GM18508 (cell line): ENCODE results near the gene HYAL2.
A peak's percentile ranks its signal among the peaks of the same experiment; 100 is the strongest.
"Not testable (repeated sequence)": the region's sequence is repeated elsewhere in the genome, so short reads cannot be mapped to it uniquely, and the experiment has no call there.

Experiments
- ATAC-seq: cut with Tn5 transposase; IDR thresholded peaks from one replicate; pipeline ENCODE4 v1.9.1; 2021; ENCODE audit warnings: moderate number of reproducible peaks; ENCODE audit not compliant: insufficient read depth, unreplicated experiment

HYAL2 gene

DNA sequence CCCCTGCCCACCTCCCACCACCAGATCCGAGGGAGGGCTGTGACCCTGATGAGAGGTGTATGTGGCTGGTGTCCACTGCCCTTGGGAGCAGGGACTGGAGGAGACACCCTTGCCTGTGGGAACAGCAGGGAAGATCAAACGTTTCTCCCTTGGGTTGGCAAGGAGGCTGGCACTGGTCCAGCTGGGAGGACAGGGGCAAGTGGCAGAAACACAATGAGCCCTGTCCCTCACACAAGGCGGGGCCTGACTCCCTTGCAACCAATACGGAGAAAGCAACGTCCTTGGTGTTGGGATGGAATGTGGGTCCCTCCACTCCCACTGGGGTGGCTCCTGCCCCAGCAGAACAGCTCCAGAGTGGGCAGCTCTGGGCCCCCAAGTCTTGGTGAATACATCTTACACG, 5.2 kb downstream of the HYAL2 start:
- no peak for ATAC-seq

DNA sequence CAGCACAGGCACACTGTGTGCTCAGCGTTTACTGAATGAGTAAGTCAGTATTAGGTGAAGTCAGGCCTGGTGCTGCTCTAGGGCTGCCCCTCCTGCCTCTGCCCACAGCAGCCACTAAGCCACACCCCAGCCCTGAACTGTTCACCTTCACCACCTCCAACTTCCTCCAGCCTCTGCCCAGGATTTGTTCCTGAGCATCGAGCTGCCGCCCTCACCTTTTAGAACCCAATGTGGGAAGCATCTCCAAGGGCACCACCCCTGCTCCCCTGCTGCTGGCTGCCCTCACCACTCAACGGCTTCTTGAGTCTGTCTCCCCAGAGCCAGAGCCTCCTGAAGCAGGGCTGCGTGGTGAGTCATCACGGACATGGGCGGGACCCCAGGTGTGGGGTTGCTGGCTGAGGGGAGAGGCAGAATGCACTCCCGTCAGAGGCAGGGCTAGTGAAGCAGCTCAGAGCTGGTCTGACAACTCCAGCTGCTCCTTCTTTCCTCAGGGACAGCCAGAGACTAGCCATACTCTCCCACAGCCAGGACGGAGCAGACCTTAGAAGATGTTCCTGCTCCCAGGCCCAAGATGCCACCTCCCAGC, 5.8 kb downstream of the HYAL2 start:
- no peak for ATAC-seq

DNA sequence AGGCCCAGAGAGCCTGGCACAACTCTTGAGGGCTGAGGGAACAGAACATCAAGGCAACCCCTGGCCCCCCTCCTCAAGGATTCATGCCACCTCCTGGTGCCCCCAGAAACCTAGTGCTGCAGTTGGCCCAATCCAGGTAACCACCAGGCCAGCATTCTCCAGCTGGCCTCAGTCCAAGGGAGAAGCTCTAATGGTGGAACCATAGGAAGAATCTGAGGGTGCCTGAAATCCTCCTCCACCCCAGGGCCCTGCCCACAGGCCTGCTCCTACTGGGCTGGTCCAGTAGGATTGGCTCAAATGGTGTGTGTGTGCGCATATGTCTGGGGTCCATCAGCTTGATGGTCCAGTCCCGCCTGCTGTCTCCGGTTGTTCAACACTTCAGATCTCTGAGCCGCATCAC, 7.7 kb downstream of the HYAL2 start:
- ATAC-seq, result no peak

DNA sequence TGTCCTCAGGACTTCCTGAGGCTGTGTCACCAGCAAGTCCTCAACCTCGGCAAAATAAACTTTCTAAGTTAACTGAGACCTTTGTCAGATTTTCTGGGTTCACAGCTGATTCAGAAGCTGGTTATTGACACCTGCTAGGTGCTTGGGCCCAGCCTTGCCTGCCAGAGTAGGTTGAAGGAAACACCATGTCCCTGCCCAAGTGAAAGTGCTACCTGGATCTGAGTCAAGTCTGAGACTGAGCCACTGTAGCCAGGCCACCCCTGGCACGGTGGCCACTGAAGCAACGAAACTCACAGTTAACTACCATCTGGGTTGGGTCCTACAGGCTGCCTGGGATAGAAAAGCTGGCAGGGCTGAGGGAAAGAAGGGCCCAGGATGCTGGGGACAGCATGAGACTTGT, 8.2 kb downstream of the HYAL2 start:
- ATAC-seq, result no peak

DNA sequence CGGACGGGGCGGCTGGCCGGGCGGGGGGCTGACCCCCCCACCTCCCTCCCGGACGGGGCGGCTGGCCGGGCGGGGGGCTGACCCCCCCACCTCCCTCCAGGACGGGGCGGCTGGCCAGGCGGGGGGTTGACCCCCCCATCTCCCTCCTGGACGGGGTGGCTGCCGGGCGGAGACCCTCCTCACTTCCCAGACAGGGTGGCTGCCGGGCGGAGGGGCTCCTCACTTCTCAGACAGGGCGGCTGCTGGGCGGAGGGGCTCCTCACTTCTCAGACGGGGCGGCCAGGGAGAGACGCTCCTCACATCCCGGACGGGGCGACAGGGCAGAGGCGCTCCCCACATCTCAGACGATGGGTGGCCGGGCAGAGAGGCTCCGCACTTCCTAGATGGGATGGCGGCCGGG, 10.5 kb downstream of the HYAL2 start:
- ATAC-seq, result not testable (repeated sequence)

DNA sequence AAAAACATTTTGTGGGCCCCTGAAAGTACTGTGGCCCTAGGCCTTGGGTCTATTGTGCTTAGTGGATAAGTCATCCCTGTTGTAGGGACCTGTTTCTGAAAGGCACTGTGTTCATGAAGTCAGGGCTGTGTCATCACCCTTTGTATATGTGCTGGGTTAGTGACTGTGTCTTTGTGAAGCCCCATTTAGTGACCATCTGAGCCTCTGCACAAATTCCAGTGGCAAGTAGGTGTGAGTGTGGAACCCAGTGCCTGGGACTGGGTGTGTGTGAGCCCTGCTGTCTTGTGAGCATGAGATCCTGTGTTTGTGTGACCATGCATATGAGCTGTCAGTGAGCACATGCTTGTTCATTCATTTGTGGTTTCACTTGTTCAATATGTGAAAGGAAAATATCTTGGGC, 17.9 kb downstream of the HYAL2 start:
- ATAC-seq, result no peak

DNA sequence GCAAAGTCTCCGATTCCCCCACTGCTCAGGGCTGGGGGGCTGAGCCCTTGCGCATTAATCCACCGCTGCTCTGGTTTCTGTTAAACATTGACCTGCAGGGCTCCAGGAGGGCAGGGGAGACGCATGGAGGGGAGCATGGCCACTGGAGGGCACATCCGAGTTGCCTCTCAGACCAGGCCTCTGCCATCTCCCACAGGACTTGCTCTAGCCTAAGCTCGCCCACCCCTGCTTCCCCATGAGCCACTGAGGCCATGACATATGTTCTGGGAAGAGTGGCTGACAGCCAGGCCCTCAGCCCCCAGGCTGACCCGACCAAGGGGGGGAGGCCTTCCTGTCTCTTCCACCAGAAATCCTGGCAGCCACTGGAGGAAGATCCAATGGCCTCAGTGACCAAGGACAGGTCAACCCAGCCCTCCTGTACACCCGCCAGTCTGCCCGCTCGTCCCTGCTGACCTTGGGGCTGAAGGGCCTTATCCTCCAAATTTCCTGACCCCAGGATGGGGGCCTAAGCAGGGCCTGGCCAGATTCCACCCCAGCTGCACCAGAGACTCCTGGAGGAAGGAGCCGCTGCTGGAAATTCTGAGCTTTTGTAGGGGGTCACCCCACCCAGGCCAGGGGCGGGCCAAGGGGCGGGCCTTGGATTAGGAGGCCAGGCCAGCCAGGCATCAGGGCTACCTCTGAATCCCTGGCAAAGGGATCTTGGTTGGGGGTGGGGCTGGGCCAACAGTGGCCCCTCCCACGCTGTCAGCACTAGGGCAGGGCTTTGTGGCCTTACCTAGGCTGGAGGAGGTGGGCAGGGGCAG, 19.3 kb downstream of the HYAL2 start, which contains the start of gene HYAL1:
Gene HYAL1 (minus strand): TSS at position 562 of the 803 bp plus-strand sequence. CDS start 618 bp downstream, outside the sequence.
- ATAC-seq, result no peak

DNA sequence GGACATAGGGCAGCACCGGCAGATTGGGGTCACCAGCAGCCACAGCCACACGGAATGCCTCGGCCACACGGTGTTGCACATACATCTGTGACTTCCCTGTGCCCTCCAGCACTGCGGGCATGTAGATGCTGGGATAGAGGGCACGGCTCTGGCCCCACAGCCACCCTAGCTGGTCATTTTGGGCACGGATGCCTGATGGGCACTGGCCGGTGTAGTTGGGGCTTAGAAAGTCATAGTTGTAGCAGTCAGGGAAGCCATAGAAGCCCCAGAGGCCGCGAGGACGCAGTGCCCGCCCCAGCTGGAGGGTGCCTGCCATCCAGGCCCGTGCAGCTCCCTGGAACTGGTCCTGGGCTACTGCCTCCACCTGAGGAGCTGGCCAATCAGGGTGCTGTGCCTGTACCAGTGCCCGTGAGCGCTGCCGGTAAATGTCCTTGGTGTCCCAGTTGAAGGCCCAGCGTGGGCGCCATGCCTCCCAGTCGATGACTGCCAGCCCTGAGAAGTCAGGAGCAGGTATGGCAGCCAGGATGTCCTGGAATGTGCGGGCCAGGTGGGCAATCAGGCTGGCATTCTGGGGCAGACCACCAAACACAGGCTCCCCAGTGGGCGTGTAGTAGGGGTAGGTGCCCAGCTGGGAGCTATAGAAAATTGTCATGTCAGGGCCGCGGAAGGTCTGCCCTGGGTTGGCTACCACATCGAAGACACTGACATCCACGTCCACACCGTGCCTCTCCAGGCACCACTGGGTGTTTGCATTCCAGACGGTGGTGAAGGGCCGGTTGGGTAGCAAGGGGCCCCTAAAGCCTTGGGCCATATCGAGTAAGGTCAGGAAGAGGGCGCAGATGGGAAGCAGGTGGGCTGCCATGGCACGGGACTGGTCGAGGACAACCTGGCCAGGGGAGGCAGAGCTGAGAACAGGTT, 20.2 kb downstream of the HYAL2 start:
- no peak for ATAC-seq

DNA sequence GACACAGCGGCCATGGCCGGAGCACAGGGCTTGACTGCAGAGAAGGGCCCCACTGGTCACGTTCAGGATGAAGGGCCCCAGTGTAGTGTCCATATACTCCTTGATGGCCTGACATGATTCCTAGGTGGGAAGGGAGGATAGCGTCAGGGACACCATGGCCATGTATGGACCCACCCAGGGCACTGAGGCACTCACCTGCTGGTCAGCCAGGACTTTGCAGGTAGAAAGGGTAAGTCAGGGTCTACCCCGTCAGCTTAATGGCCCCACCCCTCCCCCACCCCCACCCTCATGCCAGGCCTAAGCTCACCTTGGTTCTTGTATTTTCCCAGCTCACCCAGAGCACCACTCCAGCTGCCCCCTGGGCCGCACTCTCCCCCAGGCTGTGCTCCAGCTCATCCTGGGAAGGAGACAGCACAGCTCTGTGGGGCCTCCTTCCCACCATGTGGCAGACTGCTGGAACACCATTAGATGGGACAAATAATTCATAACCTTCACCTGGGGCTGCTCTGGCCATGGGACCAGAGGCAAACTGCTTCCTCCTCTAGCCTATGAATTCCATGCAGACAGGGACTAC, 21.8 kb downstream of the HYAL2 start:
- no peak for ATAC-seq

DNA sequence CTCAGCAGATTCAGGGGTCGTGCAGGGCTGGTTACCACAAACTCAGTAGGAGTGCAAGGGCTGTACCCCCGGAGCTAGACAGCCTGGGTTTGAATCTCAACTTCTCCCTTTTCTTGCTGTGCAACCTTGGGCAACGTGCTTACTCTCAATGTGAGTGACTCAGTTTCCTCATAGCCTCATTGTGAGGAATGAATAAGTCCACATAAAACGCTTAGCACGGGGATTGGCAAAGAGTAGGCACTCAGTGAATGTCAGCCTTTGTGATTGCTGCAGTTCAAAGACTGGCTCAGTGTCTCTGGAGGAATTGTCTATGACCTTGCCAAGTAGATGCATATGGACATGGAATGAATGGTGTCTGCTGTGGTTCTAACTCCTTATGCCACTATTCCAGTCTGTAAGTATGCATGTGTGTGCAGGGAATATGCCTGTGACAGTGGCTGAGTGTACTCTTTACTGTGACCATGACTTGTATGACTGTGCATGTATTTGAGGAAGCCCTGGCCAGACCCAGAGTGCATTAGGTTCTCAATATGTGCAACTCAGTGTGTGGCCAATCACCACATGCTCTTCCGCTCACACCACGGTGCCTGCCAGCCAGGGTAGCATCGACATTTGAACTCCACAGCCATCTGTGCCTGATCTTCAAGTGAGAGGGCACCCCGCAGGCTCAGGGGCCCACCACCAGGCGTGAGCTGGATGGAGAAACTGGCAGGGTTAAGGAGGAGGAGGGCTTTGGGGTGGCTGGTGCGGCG, 22.4 kb downstream of the HYAL2 start:
- ATAC-seq, result no peak

DNA sequence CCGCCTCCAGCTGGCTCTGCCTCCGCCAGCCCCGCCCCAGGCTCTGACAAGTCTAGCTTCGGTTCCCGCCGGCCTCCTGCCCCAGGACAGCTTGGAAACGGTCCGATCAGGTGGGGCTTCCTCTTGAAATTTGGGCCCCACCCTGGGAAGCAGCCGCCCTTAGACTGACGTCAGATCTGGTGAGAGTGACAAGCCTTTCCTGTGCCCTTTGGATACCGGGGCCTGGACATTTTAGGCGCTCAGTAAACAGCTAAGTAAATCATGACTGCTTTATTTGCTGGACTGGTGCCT, 23.0 kb downstream of the HYAL2 start:
- no peak for ATAC-seq

DNA sequence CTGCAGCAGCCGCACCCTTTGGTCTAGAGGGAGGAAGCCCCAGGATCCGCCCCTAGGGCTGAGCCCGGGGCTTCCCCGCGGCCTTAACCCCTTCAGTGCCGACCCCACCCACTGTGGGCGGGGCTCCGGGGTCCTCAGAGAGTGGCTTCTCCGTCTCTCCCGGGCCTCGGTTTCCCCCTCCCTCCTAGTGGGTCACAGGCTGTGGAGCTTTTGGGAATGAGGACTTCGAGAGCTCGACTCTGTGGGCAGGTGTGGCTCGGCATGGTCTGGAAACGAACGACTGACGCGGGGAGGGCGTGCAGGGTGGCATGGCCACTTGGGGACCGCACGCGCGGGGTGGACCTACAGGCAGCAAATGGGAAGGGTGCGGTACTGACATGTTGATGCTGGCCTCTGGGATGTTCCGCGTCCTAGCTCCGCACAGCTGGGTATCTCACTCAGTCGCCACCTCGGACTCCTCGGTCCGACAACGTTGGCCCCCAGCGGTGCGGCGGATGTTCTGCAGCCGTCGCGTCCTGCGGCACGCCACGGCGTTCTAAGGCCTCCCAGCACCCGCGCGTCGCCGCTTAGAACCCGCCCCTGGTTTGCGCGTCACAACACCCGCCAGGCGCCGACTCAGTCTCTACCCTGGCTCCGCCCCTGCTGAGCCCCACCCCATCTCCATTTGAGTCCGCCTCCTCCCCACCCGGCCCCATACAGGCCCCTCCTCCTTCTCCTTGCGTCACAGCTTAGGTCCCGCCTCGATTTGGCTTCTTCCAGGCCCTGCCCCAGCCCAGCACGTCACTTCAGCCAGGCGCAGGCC, 23.5 kb downstream of the HYAL2 start, which contains the start of the genes HYAL3 and NAA80:
Gene HYAL3 (minus strand): TSS at position 570 of the 802 bp plus-strand sequence. CDS start 3,803 bp downstream, outside the sequence.
Gene NAA80 (minus strand): TSS at position 570 of the 802 bp plus-strand sequence. CDS start 1,942 bp downstream, outside the sequence.
- ATAC-seq, result peak; percentile 42

DNA sequence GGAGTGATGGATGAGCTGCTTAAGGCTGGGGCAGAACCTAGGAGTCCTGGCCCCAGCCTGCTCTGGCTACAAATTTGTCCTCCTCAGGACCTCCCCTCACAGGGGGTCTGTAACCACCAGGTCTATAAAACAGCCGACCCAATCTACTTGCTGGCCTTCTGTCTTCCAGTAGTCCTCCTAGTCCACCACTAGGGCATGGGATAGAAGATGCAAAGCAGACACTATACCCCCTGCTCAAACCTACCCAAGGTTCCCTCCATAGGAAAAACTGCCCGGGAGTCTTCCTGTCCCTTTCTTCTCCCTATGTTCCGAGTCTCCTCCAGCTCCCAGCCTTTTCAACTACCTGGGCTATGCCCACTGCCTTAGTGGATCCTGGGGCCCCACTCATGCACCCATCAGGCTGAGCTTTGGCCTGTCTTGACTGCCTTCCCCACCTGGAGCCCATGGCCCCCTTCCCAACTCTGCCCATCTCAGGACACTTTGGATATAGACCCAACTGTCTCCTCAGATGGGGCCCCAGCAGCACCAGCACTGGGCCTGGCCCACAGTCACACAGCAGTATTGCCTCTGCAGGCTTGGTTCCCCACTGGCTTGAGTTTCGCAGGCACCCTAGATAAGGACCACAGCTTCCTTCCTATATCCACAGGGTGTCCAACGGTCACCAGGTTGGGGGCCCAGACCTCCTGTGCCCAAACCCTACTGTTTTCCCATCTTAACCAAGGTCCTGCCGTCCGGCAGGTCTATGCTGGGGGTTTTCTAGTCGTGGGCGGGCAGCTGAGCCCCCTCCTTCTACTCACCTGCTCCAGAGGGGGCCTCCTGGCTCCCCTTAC, 24.4 kb downstream of the HYAL2 start:
- no peak for ATAC-seq

DNA sequence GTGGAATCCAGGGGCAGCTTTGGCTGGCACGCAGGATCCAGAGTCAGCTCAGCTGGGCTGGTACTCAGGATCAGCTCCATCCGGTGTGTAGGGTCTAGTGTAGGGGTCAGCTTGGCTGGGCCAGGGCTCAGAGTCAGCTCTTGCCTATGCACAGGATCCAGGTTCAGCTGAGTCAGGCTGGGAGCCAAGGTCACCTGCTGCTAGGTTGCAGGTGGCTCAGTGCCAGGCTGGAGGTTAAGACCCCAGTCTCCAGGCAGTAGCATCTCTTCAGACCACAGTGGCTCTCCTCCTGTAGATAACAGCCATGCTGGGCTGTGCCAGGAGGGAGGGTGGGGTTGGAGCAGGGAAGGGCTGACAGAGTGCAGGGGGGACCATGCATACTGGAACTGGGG, 25.2 kb downstream of the HYAL2 start:
- ATAC-seq, result no peak

DNA sequence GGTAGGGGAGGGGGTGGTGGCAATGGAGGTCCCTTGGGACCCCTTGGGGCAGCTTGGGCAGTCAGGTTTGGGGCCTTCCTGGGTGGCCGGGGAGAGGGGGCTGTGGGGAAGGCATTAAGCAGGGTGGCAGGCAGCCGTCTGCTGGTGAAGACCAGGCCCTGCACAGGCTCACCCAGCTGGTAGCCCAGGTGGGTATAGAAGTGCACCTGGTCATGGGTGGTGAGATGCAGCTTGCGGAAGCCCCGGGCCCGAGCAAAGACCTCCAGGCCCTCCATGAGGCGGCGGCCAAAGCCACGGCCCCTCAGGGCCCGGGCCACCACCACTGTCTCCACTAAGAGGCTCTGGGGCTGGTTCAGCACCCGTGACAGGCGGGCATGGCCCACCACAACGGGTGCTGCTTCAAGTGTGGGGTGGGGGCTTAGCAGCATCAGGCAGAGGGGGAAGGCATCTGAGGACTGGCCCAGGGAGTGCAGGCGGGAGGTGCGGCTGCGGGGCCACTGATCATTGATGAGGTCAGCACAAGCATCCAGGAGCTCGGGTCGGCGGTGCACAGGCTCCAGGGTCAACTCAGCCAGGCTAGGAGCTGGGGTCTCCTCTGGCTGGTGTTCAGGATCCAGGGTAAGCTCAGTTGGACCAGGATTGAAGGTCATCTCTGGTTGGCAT, 25.7 kb downstream of the HYAL2 start:
- ATAC-seq, result no peak

DNA sequence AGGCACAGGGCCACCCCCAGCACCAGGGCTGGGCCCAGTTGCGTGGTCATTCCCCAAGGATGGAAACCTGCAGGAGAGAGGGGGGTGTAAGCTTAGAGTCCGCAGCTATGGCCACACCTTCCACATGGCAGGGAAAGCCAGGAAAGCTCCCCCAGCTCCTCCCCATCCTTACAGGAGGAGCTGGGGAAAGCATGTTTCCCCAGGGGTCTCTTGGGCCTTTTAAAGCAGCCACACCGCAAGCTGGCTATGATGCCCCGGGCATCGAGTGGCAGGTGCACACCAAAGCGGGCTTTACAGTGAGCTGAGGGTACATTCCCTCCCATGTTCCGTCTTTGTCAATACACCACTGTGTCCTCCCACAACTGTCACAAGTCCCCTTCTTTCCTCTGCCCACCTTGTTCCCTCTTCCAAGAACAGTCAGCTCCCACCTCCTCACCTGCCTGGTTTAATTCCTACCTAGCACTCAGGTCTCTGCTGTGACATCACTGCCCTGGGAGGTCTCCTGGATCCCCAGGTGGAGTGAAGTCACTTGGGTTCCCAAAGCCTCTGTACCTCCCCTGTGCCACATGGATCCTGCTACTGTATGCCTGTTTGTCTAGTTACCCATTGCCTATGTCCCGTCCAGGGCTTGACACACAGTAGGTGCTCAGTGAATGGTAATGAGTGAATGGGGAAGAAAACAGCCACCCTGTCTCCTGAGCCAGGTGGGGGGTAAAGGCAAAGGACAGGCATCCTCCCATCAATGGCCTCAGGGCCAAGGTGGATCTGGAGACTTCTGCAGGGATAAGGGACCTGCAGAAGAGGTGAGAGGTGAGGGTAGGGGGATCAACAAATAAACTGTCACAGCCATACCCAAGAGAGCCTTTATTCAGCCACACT, 26.8 kb downstream of the HYAL2 start:
- no peak for ATAC-seq
